AG09319 (cell line): ENCODE results near the gene DDIT3.
"Not testable (repeated sequence)": the region's sequence is repeated elsewhere in the genome, so short reads cannot be mapped to it uniquely, and the experiment has no call there.

ENCODE experiments used
- DNase-seq: peaks from one replicate; pipeline ENCODE4 v3.0.0-alpha.2; 2010; ENCODE audit warnings: low read depth; ENCODE audit errors: extremely low read depth
- CTCF ChIP-seq: IDR thresholded peaks from 2 replicates; pipeline ENCODE4 v1.5.1; 2011; ENCODE audit warnings: low read depth, mild to moderate bottlenecking, inconsistent platforms, low read length, moderate library complexity

DDIT3 gene

GRCh38 chr12:57520053-57520818 lies at the start of gene DDIT3:
Gene DDIT3, minus strand, starts transcription at chr12:57520514. Its CDS starts 3,108 bp downstream, at chr12:57517406.
- TF ChIP-seq CTCF: no peak
- DNase-seq: peak; percentile 99

- no peak for TF ChIP-seq CTCF
- no peak for DNase-seq
Observed at GRCh38 chr12:57569858-57570257, 49.5 kb upstream of the DDIT3 start.

GRCh38 chr12:57568838-57569237 lies 48.5 kb upstream of the DDIT3 start:
- no peak for DNase-seq
- TF ChIP-seq CTCF: no peak

DNA sequence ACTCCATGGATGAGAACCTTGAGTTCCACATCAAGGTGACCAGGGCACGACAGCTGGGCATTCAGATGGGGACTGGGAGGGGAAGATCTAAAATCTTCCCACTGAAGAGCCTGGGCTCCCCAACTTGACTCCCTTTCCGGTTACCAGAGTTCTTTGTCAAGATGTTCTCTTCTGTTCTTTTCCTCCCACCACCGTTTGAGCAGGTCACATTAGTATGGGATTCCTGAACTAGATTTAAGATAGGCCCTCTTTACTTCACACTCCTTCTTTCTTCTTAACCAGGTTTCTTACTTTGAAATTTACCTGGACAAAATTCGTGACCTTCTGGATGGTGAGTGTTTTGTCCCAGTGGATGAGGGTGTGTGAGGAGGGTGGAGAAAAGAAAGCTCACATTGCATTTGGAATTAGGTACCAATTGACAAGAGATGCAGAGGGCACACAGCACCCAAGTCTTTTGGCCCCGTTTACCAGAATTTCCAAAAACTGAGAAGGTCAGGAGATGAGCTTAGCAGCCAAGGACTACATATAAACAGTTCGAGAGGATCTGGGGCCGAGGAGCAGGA lies 43.9 kb upstream of the DDIT3 start:
- TF ChIP-seq CTCF: no peak
- no peak for DNase-seq

DNA sequence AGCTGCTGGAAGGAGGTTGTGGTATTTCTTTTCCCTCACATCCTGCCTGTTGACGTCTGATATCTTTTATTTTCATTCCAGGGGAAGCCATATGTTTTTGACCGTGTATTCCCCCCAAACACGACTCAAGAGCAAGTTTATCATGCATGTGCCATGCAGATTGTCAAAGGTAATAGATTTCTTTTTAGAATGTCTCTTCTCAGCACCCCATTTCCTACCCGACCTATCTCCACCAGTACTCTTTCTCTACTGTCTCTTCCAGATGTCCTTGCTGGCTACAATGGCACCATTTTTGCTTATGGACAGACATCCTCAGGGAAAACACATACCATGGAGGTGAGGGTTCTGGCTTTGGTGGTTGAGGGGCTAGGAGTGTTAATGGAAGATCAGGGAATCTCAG lies 43.0 kb upstream of the DDIT3 start:
- TF ChIP-seq CTCF: no peak

GRCh38 chr12:57561117-57561516 lies 40.8 kb upstream of the DDIT3 start:
- DNase-seq: not testable (repeated sequence)

More for the DNA sequence above, 43.0 kb upstream of the DDIT3 start:
- no peak for DNase-seq

DNA sequence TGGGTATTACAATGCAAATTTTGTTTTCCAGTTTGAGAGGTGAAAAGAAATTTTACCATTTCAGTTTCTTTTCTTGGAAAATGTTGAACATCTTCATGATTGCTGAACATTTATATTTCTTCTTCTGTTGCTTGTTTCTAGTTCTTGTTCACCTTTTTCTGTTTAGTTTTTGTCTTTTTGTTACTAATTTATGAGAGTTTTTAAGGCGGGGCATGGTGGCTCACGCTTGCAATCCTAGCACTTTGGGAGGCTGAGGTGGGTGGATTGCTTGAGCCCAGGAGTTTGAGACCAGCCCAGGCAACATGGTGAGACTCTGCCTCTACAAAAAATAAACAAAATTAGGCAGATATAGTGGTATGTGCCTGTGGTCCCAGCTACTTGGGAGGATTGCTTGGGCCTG lies 40.2 kb upstream of the DDIT3 start:
- no peak for DNase-seq
- TF ChIP-seq CTCF: no peak
